NB4 (cell line): ENCODE data around the gene ABCB6.

Experiments used
- DNase-seq: peaks from one replicate; pipeline ENCODE4 v3.0.0; 2010; ENCODE audit warnings: low read depth
- H3K4me3 ChIP-seq: one replicate; pipeline ENCODE4 v1.5.1; 2011; ENCODE audit warnings: mild to moderate bottlenecking, low read depth, low read length, moderate library complexity
- CTCF ChIP-seq: IDR thresholded peaks from one replicate; pipeline ENCODE4 v1.5.1; 2012; ENCODE audit warnings: low read depth, low read length
- MAX ChIP-seq: IDR thresholded peaks from 2 replicates; pipeline ENCODE4 v1.6.1; 2011; ENCODE audit warnings: low read depth, low read length
- MYC ChIP-seq: IDR thresholded peaks from 2 replicates; pipeline ENCODE4 v1.6.1; 2011; ENCODE audit warnings: low read depth, low read length
- POLR2A ChIP-seq: IDR thresholded peaks from 2 replicates; pipeline ENCODE4 v1.6.1; 2011; ENCODE audit warnings: mild to moderate bottlenecking; ENCODE audit not compliant: insufficient read length; ENCODE audit errors: extremely low read depth

The ABCB6 gene

GRCh38 chr2:219178377-219179175 lies 40.2 kb downstream of the ABCB6 start:
- TF ChIP-seq MAX (no peak), POLR2A (no peak)
- H3K4me3 ChIP-seq: peak overlapping the region; percentile 75
- DNase-seq: peak; percentile 82

- peak; percentile 95 for DNase-seq
- H3K4me3 ChIP-seq: peak within 1 kb of the TSS; percentile 90
- TF ChIP-seq MYC: peak; percentile 64; the same call in 1 of the 2 replicates
- no peak for TF ChIP-seq CTCF
- TF ChIP-seq MAX: peak; percentile 94
- peak; percentile 84 for TF ChIP-seq POLR2A
Measured at GRCh38 chr2:219177552-219178376, 41.0 kb downstream of the ABCB6 start, which contains the start of gene RETREG2. Gene RETREG2 (plus strand): TSS chr2:219178275. CDS start chr2:219178353, 78 bp downstream.

- H3K4me3 ChIP-seq: peak within 1 kb of the TSS; percentile 90
- TF ChIP-seq CTCF: no peak
- peak; percentile 88 for TF ChIP-seq POLR2A
- TF ChIP-seq MAX: no peak
- 0 out of 2 replicates have a peak, but pooled peaks have one; percentile 26 for TF ChIP-seq MYC
- peak; percentile 96 for DNase-seq
Measured at GRCh38 chr2:219176818-219177551, 41.8 kb downstream of the ABCB6 start, which contains the start of gene CNPPD1. Gene CNPPD1 (minus strand): TSS chr2:219176925. CDS start chr2:219176828, 97 bp downstream.

- DNase-seq: peak; percentile 70
- H3K4me3 ChIP-seq: peak overlapping the region; percentile 83
Measured at GRCh38 chr2:219175928-219176817, 42.6 kb downstream of the ABCB6 start.

More at GRCh38 chr2:219175928-219176817, 42.6 kb downstream of the ABCB6 start:
- TF ChIP-seq MAX (no peak), CTCF (no peak), MYC (no peak), POLR2A (no peak)
